GM18907 (cell line): ENCODE measurements around the gene LRP5.

Source experiments
- ATAC-seq: cut with Tn5 transposase; IDR thresholded peaks from one replicate; pipeline ENCODE4 v1.9.1; 2021; ENCODE audit warnings: mild to moderate bottlenecking, moderate library complexity; ENCODE audit not compliant: unreplicated experiment

LRP5 gene

DNA sequence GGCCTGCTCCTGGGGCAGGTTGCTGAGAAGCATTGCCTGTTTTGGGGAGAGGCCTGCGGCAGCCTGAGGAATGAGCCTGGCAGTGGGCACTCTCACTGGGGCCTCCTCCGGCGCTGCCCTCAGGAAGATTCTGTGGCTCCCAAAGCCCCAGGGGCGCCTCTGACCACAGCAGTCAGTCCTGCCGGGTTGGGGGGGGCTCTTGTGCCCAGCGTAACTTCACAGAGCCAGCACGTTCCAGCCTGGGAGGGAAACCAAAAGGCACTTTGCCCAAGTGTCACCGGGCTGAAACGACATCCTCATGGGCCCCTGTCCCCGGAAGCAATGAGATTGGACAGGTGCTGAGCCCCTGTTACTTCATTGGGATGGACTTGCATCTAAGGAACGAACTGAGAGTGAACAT lies 4.3 kb upstream of the LRP5 start:
- no peak for ATAC-seq

- no peak for ATAC-seq
These were observed 2.7 kb upstream of the LRP5 start for GRCh38 chr11:68309621-68310185.

DNA sequence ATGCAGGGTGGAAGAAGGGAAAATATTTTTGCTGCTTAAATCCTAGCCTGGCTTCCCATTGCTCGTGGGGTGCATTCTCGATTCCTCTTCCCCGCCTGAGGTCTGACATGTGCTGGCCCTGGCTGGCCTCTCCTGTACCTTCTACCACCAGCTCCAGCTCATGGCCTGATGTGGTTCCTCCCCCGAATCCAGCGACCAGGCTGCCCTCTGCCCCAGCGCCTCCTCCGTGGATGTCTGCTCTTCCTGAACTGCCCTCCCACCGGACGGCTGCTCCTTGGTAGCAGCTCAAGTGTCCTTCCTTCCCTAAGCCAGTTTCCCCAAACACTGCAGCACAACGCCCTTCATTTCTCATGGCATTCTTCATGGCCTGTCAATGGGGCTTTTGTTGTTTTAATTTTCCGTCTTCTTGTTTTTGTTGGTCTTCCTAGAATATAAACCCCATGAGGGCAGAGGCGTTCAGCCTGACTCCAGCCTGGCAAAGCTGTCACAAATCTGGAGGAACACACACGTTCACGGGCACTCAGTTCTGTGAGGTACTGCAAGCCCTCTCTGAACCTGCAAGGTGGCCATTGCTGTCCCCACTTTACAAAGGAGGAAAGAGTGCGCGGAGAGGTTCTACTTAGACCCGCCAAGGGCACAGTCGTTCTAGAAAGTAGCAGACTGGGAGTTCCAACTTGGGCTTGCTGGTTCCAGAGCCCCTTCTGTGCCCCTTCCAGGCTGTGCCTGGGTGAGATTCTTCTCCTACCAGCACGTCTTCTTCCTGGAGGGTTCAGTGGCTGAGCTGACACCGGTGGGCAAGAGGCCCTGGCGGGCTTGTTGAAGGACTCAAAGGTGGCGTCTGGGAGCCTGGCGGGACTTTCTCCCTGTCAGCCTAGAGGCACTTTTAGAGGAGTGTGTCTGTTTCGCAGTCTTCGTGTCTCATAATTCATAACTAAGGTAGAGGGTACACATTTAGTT lies 953 bp upstream of the LRP5 start:
- no peak for ATAC-seq

- ATAC-seq: no peak
These were observed 586 bp downstream of the LRP5 start for GRCh38 chr11:68312780-68313573.

- no peak for ATAC-seq
These were observed 1.3 kb downstream of the LRP5 start for GRCh38 chr11:68313574-68314202.

GRCh38 chr11:68314203-68315170 lies 2.1 kb downstream of the LRP5 start:
- ATAC-seq: no peak

GRCh38 chr11:68315171-68315920 lies 3.0 kb downstream of the LRP5 start:
- ATAC-seq: no peak

GRCh38 chr11:68317147-68317785 lies 4.9 kb downstream of the LRP5 start:
- ATAC-seq: no peak

DNA sequence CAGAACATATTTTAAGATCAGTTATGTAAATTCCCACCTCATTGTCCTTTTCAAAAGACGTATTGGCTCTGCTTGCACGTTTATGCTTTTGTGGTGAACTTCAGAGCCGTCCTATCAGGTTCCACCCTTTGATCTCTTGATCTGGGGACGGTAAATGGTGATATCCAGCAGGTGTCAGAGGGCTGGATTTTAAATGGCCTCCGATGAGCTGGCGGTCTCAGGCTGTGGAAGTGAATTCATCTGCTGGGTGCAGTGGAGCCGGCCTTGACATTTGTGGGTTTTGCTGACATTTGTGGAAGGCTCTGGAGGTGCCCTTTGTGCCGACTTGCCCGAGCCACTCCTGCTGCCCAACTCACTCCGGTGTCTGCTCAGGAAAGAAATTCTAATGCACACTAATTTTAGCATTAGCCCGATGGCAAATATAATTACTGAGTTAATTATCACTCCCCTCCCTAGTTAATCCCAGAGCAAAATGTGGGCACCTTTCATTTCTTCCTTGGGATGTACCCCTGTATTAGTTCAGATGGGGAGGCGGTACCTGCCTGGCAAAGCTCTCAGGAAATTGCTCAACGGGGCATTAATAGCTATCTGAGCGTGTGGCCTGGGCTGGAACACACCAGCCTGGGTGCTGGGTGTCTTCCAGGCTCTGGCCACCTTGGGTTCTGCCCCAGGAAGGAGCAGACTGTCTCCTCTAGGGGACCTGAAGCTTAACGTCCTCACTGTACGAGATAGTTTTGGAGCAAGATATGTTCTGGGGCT lies 9.1 kb downstream of the LRP5 start:
- no peak for ATAC-seq

DNA sequence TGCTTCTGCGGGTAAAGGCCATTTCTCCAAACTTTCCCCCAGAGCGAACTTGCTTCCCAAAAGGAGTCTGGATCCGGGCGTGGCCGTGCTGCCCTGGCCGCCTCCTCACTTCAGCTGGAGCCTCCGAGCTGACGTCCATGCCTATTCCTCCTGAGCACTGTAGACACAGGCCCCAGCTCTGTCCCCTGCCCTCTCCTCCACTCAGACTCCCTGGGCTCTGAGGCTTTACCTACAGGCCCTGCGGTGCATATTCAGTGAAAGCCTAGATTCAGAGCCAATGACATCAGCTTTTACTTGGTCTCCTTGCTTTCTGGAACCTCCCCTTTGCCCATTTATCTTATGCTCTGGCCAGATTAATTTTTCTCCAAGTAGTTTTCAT lies 9.7 kb downstream of the LRP5 start:
- no peak for ATAC-seq

DNA sequence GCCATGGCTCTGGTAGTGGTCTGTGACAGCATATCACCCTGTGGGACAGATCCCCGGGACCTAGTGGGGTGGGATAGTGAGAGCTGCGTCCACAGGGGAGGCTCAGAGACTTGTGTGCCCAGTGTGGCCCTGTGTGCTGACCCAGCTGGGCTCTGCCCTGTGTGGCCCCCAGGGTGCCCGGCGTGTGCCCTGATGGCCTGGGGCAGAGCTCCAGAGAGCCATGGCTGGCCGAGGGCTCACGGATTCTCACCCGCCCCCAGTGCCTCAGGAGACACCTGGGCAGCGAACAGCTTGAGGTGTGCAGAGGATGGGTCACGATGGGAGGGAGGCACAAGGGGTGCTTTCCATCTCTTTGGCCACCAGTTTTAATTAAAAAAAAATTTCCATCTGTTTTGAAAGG lies 11.8 kb downstream of the LRP5 start:
- no peak for ATAC-seq

DNA sequence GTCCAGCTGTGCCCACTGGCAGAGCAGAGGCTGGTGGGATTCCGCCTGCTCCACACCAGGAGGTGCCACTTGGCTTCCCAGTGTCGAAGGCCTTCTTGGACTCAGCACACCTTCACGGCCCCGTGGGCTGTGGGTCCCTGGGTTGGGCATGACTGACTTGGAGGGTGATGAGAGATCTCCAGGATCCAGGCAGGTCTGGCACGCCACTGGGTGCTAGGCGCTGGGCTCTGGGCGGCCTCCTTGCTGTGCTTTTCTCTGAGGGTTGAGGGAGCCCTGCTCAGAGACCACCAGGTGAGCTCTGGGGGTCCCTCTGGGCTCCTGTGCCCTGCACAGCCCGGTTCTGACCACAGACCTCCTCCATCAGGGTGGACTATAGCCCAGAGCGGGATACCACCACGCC lies 12.3 kb downstream of the LRP5 start:
- ATAC-seq: no peak

DNA sequence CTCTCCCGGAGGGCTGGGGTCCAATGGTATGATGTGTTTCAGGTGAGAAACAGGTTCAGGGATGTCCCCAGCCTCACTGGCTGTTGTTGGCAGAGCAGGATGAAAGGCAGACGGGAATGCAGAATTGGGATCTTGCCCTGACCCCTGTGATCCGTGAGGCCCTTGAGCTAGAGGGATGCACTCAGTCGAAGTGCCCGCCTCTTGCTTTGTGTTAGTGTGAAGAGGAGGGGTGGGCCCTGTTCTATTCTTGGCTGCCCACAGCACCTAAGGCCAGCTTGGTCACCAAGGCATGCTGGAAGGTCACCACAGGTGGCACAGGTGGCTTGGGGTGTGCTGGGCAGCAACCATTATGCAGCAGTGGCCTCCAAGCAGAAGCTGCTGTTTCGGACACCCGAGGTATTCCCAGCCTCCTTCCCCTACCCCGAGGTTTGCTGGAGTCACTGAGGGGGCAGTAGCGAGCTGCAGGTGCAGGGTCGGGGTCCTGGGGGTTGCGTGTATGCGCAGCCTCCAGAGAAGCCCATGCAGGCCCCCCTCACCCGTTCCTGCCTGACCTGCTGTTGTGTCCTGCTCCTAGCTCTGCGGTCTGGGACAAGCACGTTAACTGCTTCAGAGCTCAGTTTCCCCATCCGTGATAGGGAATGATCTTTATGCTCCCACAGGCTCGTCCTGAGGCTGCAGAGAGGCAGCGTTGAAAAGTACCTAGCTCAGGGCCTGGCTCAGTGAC lies 13.0 kb downstream of the LRP5 start:
- ATAC-seq: no peak

- ATAC-seq: no peak
These were observed 13.5 kb downstream of the LRP5 start for GRCh38 chr11:68325907-68326220.

DNA sequence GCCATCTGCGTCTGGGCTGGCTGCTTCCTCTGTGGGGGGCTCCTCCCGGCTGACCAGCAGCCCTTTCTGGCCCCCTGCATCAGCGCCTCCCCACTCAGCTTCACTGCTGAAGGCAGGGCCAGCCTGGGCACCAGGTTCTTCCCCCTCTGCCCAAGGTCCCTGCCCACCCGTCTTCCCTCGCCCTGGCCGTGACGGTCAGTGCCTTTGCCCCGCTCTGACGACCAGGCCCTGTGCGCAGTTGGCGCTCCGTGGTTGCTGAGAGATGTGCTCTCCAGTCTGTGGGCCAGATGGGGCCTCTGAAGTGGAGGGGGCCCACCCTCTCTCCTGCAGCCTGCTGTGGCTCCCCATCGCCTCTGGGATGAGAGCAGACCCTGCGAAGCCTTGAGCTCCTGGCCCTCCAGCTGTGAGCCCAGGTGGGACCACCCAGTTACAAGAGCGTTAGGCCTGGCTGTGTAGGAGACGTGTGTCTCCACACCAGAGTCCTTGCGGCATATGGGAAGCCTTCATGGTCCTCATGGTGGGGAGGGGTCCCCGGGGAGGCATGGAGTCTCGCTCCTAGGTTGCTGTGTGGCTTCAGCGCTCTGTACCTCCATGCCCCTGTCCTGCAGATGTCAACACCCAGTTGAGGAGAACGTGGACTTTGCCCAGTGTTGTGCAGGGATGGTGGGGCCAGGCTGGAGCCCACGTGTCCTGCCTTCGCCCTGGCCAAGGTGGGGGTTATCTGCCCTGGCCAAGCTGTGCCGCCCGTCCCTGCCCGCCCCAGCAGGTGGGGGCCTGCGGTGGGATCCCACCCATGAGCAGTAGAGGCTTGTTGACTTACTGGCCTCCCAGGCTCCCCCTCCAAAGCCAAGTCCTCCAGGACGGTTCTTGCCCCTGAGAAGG lies 14.2 kb downstream of the LRP5 start:
- ATAC-seq: no peak

- no peak for ATAC-seq
These were observed 15.4 kb downstream of the LRP5 start for GRCh38 chr11:68327586-68328370.
